Fibroblast of skin of left biceps (primary cell): ENCODE results near the gene C16orf78.

Experiments
- DNase-seq, 2 experiments: peaks; one replicate each; pipeline ENCODE4 v3.0.0-alpha.2; 2013; ENCODE audit warnings: low read depth in 2 of 2

The C16orf78 gene

DNA sequence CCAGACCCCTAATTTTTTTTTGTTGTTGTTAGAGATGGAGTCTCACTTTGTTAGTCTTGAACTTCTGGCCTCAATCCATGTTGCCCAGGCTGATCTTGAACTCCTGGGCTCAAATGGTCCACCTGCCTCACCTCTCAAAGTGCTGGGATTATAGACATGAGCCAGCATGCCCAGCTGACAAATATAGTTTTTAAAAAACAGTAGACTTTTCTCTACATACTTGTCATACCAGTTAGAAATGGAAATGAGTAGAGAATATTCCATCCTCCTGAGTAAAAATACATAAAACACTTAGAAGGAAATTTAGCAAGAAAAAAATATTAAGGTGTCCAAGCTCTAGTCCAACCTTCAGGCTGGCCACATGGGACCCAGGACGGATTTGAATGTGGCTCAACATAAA is 21.4 kb downstream of the C16orf78 start:
- no peak for DNase-seq

DNA sequence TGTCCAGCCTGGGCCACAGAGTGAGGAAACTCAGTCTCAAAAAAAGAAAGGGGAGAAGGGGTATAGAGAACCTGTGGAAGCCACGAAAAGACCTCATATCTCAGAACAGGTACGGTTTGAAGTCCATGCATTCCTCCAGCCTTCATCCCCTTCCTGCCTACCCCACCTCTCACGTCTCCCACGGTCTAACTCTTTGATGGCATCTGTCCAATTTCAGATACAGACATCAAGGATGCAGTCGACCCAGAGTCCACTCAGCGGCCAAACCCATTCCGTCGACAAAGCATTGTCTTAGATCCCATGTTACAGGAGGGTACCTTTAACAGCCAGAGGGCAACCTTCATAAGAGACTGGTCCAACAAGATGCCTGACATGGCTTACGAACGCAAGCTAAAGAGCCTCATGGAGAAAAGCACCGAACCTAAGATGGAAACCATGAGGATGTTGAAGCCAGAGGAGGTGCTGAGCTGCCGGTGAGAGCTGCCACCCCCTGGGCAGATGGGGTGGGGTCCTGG is 22.7 kb downstream of the C16orf78 start:
- no peak for DNase-seq

DNA sequence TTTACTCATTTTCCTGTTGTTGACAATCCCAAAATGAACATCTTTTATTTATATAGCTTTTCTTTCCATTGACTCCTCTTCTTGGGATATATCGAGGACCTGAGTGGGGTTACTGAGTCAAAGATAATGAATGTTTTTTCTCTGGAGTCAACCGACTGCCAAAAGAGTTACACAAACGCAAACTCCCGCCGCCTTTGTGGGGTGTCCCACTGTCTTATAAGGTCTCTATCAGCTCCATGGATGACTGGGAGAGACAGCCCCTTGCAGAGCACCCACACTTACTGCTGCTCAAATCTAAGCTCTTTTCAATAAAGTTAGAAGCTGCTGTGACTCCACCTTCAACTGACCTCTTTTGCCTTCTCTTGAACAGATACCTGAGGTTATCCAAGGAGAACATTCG is 25.2 kb downstream of the C16orf78 start:
- DNase-seq = no peak

DNA sequence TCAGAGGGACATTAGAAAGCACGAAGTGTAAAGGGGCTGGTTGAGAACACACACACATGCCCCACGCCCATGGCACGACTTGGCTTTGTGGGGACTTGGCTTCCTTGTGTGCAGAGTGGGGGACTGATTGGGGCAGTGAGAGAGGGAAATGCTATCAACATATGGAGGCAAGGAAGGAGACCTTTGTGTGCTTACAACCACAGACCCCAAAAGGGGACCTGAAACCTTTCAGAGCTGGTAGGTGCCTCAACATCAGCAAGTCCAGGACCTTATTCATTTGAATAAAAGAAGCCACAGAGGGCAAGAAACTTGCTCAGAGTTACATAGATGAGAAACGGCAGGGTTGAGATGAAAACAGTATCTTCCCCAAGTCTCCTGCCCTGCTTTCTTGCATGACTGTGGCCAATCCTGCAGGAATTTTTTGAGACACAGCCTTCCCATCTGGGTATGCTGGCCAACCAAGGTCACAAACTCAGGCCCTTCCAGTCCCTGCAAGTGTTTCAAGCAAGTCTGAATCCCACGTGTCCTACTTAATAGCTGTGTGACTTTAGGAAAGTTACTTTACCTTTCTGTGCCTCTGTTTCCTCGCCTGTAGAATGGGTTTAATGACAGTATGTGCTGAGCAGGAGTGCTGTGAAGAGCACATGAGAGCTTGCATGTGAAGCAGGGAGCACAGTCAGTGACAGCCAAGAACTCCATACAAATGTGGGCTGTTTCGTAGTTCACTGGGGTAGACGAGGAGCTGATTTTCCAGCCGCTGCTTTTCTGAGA is 26.2 kb downstream of the C16orf78 start:
- no peak for DNase-seq

DNA sequence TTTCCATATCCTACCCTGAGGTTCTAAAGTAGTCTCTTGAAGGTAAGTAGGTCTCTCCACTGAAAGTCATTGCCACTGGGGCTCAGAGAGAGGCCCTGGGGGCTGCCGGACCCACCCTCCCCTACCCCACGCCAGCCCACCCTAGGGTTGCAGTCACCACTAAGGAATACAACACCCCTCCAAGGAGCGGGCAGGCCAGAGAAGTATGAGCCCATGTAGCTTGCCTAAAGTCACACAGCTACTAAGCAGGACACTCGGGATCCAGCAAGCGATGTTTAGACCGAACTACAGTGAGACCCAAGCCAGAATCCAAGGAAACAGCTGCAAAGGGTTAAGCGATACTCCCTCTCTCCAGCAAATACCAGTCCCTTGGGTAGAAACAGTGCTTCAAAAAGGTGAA is 27.0 kb downstream of the C16orf78 start:
- no peak for DNase-seq

DNA sequence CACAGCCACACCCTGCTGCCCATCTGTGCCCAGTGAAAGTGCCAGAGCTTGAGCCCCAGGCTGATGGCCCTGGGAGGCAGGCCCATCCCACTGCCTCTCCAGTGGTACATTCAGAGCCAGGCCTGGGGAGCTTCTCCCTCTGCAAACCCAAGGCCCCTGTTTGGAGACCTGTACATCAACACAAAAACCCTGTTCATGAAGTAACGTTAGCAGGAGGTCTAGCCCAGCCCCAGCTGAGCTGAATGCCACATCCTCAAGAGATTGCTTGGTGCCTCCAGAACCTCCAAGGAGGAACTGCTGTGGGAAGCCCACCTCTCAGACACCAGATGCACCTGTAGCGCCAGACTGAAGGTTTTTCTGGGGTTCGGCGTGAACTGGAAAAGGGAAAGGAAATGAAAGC is 31.5 kb downstream of the C16orf78 start:
- DNase-seq = no peak

DNA sequence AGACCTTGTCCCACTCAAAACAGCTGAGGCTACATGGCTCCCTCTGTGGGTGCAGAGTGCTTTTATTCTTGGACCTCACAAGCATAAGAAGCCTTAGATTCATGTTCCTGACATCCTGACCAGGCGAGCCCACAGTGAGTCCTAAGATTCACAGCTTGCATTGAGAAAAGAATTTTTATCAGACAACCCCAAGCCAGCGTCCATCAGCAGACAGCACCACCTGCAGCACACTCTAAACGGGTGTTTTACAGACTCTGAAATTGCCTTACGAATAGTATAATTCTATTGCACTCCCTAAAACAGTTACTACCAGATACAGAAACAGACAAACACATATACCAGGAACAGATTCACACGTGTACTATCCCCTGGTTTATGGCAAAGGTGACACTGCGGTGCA is 31.9 kb downstream of the C16orf78 start:
- DNase-seq = no peak

DNA sequence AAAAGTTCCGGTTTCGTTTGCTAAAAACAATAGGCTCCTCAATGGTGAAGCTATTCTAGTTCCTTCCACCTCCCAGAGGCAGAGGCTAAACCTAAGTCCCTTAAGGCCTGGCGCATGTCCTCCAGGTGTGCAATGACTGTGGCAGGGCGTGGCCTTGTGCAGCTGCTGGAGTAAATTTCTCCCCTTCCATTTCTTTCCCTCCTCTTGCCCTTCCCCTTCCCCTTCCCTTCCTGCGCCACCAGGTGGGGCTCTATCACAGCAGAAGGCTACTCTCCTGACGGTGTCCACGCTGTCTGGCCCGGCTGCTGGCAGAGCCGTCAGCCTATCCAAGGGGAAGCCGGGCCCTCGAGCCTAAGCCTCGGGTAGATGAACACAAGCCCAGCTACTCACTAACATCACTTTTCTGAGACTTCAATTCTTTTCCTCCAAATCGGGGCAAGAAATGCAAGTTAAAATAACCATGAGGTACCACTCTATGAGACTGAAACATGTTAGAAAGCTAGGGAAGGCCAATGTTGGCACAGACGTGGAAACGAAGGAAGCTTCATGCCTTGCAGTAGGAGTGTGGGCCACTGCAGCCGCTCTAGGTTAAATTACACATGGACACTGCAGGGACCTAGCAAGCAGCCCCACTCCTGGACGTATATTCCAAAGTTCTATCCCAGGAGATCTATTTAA is 34.4 kb downstream of the C16orf78 start:
- peak; percentile 25 to 28 for DNase-seq

DNA sequence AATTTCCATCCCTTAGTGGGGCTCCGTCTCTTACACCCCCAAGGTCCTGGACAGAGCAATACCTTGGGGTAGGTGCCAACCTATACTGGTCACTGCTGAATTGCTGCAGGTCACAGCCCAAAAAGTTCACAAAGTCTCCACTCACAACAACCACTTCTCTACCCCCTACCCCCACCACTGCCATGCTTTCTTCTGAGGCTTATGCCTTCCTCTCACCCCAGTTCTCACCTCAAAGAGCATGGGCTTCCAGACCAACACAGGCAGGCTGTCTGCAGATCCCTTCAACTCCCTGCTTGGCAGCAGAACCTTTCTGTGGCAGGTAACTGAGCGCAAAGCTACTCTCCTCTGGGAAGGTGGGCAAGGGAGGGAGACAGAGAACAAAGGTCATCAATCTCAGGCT is 35.5 kb downstream of the C16orf78 start:
- no peak for DNase-seq

DNA sequence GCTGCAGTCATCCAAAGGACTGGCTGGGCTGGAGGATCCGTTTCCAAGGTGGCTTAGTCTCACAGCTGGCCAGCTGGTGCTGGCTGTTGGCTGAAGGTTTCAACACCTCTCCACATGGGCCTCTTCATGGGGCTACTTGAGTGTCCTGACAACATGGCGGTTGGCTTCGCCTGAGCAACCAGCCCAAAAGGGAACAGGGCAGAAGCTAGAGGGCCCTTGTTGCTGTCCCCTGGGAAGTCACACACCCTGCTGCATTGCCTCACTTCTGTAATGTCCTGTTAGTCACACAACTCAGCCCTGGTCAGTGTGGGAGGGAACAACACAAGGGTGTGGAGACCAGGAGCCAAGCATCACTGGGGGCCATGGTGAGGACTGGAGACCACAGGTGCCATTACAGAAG is 36.6 kb downstream of the C16orf78 start:
- DNase-seq = no peak

DNA sequence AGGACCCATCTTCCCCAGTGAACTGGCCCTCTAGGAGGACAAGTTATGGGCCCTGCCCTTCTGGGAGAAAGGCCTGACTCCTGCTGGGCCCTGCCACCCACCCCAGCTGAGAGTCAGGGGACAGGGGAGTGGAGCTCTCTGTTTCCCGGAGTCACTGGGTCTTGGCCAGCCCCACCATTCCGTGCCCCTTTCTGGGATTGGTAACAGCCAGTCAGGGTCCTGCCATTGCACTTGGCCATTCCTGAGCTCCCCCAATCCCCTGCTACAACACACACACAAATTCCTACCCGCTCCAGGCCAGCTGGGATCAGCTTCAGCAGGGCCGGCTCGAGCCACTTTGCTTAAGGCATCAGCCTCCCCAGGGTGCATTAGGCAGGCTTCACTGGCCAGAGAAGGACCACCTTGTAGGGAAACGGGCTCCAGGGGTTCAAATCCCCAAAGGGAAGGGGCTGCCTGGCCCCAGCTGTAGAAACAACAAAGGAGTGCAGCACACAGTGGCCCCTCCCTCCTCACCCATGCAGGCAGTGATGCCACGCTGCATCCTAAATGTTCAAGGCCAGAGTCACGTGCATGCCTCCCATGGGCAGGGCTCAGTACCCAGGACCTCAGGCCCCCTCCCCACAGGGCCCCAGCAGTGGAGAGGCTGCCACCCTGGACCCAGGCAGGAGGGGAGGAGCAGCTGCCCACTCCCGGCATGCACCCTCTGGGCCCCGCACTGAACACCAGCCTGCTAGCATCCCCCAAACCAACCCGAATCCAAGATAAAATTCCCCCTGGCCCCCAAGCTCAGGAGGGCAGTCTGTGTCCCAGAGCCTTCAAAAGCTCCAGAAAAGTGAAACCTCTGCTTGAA is 37.7 kb downstream of the C16orf78 start:
- DNase-seq = no peak

DNA sequence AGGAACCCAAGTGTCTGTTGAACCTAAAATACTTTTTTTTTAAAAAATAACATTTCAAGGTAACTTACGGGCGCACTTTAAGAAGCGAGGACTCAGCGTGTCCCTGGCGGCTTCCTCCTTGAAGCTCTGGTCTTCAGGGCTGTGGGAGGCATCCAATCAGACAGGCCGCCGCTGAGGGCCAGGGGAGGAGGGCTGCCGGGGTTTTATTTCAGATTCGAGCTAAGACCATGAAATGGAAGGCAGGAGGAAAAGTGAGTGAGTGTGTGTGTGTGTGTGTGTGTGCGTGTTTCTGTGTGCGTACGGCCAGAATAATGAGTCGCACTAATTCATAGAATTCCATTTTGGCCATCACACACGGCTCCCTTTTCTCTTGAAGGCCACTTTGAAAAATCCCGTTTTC is 41.1 kb downstream of the C16orf78 start:
- DNase-seq = no peak

DNA sequence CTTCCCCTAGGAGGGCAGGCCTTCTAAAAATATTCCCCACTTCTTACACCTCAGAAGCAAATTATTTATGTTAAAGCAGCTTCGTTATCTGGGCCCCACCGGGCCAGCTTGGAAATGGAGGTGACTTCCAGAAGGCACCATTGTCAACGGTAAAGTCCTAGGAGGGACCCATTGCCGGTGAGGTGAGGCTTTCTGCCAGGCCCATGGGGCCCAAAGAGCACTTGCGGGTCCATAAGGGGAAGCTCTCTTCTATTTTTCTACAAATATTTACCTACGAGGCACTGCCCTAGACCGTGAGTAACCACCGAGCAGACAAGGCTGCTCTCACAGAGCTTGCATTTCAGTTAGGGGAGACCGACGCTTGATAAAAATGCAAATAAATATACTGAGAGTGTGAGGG is 41.5 kb downstream of the C16orf78 start:
- DNase-seq = no peak

DNA sequence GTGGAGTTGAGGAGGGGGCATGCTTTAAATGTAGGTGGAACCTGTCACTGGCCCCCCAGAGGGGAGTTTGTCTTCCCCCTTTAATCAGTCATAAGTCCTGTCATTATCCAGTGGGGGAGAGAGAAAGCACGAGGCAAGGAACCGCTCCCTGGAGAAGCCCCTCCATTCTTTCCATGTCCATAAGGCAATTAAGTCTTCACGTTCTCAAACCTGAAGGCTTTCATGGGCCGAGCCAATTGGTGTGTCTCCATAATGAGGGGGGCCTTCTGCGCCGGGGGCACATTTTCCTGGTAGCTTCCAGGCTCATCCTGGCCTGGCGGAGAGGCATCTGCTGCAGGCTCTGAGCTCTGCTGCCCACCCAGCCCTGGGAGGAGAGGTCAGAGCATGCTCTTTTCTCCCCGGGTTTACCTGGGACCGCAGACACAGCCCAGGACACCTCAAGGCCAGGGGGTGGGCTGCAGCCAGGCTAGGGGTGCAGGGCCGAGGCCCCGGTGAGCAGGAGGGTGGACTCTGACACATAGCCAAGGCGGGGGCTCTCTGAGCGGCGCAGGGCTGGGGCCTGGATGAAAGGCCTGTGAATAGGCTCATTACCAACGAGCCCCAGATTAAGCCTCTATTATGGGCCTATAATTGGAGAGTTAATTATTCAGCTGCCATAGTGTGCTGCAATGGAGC is 42.5 kb downstream of the C16orf78 start:
- no peak for DNase-seq

DNA sequence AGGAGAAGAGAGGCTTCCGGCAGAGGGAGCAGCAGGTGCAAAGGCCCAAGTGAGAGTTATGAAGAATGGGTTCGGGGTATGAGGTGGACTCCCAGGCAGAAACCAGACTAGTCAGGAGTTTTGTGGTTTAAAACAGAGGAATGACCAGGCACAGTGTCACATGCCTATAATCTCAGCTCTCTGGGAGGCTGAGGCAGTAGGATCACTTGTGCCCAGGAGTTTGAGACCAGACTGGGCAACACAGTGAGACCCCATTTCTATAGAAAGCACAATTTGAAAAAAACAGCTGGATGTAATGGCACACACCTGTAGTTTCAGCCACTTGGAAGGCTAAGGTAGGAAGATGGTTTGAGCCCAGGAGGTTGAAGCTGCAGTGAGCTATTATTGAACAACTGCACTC is 43.8 kb downstream of the C16orf78 start:
- no peak for DNase-seq

DNA sequence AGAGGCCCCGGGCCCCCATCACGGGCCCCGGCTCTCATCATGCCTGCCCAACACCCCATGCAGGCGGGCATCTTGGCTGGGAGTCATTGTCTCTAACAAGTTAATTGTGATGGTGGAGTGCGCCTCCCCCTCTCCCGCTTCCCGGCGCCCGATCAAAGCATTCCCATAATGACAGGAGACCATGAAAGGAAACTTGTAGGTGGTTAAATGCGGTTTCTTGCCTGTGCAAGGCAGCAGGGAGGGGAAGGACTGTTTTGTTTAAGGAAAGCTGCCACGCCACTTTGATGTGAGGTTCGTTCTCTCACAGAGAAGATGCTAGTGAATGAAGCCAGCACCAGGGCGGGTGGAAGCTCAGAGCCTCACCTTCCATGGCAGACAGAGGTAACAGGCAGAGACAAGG is 45.4 kb downstream of the C16orf78 start:
- DNase-seq = no peak

DNA sequence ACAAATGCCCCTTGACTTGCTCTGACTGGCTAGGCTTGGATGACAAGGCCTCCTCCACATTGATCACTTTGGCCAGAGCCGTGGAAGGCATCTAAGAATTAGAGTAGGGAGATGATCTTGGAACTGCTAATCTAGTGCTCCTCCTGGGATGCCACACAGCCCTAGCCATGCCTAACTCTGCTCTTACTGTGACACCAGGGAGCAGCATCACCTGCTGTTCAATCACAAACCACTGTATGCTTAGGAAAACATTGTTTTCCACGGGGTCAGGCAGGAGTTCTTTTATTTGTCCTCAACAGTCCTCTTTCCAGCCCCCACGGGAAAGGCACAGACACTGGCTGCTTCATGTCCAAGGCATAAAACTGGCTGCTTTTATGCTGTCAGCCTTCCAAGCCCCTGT is 46.3 kb downstream of the C16orf78 start:
- no peak for DNase-seq

DNA sequence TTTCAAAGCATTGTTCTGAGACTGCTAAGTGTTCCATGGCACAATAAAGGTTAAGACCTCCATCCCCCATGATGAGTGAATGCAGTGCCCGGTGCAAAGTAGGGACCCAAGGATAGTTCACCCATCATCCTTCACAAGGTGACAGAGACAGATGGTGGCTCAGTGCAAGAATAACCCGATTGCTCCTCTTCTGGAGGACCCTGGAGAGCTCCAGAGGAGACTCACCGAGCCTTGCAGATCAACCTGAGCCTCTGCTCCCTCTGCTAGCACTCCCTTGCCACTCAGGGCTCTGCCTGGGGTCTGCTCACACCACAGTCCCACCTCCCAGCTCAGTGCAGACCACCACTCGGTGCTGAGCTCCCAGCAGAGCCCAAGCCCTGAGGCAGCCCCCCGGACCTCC is 49.3 kb downstream of the C16orf78 start:
- DNase-seq = no peak

DNA sequence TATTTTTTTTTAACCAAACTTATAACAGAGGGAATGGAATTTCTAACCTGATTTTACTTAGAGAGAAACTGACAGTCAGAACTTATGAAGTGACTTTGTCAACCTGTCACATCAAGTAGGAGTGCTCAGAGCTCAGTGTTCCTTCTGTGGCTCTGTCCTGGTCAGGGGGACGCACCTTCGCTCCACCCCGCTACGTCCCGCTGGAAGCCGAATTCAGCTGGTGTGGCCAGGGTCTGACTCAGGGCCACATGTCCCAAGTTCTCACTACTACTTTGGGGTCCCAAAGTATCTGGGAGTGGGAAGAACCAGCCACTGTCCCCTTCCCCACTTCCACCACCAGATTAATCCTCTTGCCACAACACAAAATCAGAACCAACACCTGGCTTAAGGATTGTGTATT is 51.4 kb downstream of the C16orf78 start:
- no peak for DNase-seq

DNA sequence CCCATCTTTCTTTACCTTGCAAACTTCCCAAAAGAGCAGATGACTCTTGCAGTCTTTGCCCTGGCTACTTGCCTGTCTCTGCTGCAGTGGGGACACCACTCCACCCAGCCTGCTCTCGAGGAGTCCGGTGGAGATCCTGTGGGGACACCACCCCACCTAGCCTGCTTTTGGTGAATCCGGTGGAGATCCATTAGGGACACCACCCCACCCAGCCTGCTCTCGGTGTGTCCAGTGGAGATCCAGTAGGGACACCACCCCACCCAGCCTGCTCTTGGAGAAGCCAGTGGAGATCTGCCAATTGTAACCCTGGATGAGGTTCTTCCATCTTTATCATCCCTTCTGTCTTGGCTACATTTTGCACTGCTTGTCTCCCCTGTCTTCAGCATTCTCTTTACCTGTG is 54.2 kb downstream of the C16orf78 start:
- DNase-seq = no peak

DNA sequence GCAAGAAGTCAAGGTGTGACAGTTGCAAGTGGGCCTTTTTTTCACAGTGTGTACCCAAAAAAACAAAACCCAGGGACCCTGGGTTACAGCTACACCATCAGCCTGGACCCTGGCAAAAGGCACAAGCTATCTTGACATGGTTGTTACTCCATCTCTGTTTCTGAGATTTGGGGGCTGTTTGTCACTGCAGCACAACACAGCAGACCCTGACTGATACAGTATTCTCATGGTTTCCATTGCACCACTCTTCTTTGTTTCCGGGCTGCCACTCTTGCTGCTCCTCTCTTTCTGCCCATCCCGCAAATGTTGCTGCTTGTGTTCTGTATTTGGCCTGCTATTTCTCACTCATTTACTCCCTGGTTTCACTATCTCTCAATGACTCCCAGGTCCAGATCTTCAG is 55.2 kb downstream of the C16orf78 start:
- no peak for DNase-seq

DNA sequence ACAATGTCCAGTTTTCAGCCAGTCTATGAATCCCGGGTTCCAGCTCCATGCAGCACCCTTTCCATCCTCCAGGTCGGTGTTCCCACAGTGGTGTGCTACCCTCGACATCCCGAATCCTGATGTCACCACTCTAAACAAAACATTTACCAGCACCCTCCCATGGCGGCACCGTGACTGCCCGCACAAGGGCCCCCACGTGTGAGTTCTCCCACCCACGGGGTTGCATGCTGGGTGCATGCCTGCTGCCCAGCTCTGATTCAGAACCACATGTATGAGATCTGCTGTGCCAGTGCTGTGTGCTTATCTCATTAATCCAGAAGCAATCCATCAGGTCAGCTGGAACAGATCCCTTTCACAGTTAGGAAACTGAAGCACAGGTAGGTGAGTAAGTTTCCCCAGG is 57.4 kb downstream of the C16orf78 start:
- no peak for DNase-seq
